ENCODE results near the gene SYNPR.

SYNPR gene

DNA sequence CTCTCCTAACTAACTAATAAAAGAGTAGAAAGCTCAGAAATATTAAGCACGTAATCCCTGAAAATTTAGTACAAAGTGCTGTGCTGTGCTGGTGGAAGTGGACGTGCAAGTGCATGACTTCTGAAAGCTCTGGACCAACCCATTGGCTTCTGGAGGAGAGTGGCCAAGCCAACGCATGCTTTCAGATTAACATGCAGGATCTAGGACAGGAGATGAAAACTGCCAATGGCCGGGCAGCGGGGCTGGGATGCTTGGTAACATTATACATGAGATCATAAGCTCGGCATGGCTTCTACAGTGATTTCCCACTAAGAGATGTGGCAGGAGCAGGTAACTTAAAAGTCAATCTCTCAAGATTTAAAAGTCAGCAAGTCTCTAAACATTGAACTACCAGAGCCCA lies 203.5 kb downstream of the SYNPR start:
- TF ChIP-seq, protein P1, sequence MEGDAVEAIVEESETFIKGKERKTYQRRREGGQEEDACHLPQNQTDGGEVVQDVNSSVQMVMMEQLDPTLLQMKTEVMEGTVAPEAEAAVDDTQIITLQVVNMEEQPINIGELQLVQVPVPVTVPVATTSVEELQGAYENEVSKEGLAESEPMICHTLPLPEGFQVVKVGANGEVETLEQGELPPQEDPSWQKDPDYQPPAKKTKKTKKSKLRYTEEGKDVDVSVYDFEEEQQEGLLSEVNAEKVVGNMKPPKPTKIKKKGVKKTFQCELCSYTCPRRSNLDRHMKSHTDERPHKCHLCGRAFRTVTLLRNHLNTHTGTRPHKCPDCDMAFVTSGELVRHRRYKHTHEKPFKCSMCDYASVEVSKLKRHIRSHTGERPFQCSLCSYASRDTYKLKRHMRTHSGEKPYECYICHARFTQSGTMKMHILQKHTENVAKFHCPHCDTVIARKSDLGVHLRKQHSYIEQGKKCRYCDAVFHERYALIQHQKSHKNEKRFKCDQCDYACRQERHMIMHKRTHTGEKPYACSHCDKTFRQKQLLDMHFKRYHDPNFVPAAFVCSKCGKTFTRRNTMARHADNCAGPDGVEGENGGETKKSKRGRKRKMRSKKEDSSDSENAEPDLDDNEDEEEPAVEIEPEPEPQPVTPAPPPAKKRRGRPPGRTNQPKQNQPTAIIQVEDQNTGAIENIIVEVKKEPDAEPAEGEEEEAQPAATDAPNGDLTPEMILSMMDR (conservative IDR thresholded peaks at IDR 0.05; ENCODE audit: low read depth, low read length), result no peak
- no peak for DNase-seq (ENCODE audit: low read depth)
- H3K4me3 ChIP-seq (ENCODE audit: low read depth, low read length), result no peak overlapping the region

DNA sequence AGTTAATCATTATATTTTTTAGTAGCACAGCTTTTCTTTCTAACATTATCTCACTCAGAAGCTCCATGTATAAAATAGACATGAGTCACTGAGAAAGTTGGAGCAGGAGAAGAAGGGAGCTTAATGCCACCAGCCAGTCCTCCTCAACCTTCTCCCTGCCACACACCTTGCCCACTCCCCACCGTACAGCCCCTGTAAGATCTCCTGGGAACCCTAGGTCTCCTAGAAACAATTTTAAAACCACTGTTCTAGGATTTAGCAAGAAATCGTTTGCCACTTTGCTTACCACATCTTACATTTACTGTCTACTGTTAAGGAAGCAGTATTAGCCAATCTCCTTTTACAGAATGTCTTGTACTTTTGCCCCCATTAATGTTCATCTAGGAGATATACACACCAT lies 204.2 kb downstream of the SYNPR start:
- TF ChIP-seq, protein P1 (conservative IDR thresholded peaks at IDR 0.05; ENCODE audit: low read depth, low read length), result no peak
- H3K4me3 ChIP-seq (ENCODE audit: low read depth, low read length), result no peak overlapping the region
- no peak for DNase-seq (ENCODE audit: low read depth)

DNA sequence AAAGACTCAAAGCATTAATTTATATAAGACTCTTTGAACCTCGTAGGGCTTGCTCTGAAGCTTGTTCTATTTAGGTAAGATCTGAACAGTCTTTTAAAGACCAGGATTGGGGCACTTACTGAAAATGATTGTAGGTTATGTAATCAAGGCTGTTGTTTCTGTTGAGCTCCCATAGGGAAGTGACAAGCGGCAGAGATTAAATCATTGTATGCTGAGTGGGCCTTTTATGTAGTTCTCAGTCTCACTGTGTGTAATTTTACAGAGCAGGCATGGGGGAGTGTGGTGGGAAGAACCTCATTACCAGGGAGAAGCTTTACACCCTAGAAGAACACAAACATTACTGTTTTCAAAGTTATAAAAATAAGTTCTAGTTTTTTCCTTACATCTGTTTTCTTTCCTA lies 214.4 kb downstream of the SYNPR start:
- no peak overlapping the region for H3K4me3 ChIP-seq (ENCODE audit: low read depth, low read length)
- no peak for DNase-seq (ENCODE audit: low read depth)
- TF ChIP-seq, protein P1 (conservative IDR thresholded peaks at IDR 0.05; ENCODE audit: low read depth, low read length), result no peak

DNA sequence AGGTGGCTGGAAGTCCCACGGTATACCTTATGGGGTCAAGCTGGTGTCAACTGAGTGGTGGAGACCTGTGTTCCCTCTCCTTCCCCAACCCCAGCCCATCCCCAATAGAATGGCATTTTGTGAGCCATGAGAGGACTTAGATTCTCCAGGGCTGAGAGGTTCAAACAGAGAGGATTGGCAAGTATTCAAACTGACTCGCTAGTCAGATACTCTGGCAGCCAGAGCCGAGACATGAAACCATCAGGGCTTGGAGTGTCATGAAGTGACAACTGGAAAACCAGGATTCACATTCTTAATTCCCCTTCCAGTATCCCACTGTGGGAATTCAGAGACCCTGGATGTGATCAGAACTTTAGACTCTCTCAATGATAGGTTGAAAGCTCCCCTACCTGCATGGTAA lies 215.0 kb downstream of the SYNPR start:
- TF ChIP-seq, protein P1 (conservative IDR thresholded peaks at IDR 0.05; ENCODE audit: low read depth, low read length), result no peak
- DNase-seq (ENCODE audit: low read depth), result no peak
- H3K4me3 ChIP-seq (ENCODE audit: low read depth, low read length), result no peak overlapping the region

DNA sequence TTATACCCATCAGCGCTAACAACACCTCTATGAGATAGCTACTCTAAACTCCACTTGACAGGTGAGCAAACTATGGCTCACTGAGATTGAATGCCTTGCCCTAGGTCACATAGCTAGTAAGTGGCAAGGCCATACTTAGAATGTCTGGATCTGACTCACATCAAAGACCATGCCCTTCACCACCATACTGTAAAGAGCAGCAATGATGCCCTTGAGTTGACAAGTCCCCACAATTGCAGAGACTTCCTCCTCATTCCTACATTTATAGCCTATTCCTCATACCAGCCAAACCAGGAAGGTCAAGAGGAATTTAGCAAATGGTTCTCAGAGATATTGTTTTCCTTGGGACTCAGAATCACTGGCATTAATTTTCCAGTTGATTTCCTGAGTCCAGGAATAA lies 216.5 kb downstream of the SYNPR start:
- TF ChIP-seq, protein P1 (conservative IDR thresholded peaks at IDR 0.05; ENCODE audit: low read depth, low read length), result no peak
- DNase-seq (ENCODE audit: low read depth), result no peak
- H3K4me3 ChIP-seq (ENCODE audit: low read depth, low read length), result no peak overlapping the region

DNA sequence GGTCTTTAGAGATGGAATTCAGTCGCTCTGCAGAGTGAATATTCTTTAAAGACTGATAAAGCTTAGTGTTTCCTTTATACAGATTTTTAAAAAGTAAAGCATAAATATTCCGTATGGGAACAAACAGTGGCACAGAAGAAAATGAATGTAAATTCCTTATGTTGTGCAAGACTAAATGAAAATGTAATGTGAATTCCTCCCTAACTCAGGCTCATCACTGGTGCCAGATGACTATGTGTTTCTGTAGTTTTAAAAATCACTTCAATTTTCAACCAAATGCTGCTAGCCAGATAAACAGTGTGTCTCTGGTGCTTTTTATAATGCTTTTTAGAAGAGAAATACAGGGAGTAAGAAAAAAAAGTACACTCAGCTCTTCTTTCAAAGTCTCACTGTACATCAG lies 219.5 kb downstream of the SYNPR start:
- TF ChIP-seq, protein P1 (conservative IDR thresholded peaks at IDR 0.05; ENCODE audit: low read depth, low read length), result no peak
- no peak for DNase-seq (ENCODE audit: low read depth)

DNA sequence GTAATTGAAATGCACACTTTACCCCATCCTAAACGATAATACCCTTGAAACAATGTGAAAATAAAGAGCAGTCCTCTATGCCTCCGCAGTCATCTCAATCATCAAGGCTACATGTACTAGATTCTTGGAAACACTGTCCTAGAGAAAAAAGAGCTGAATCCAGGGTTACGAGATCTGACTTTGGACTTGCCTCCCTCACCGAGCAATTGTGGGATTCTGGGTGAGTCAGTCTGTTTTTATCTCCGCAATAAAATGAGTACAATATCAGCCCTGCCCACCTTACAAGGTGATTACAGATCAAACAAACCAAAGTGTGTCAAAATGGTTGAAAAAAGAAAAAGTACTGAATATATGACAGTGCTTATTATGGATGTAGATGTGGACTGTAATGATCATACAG lies 222.1 kb downstream of the SYNPR start:
- H3K4me3 ChIP-seq (ENCODE audit: low read depth, low read length), result no peak overlapping the region
- DNase-seq (ENCODE audit: low read depth), result no peak
- TF ChIP-seq, protein P1 (conservative IDR thresholded peaks at IDR 0.05; ENCODE audit: low read depth, low read length), result no peak

More for the DNA sequence above, 219.5 kb downstream of the SYNPR start:
- no peak overlapping the region for H3K4me3 ChIP-seq (ENCODE audit: low read depth, low read length)

Data from choroid plexus epithelial cell (primary cell).